CD4-positive, alpha-beta T cell treated with Interleukin-15 for 1 hour (primary cell): ENCODE measurements around the gene ZNF777.
"Not testable (repeated sequence)": the region's sequence is repeated elsewhere in the genome, so short reads cannot be mapped to it uniquely, and the experiment has no call there.

Source experiments
- DNase-seq: peaks from one replicate; pipeline ENCODE4 v3.0.0-alpha.2; 2020

Gene ZNF777

GRCh38 chr7:149448961-149449360 lies 11.9 kb downstream of the ZNF777 start:
- no peak for DNase-seq

GRCh38 chr7:149446026-149446425 lies 14.8 kb downstream of the ZNF777 start:
- not testable (repeated sequence) for DNase-seq

GRCh38 chr7:149444287-149444686 lies 16.6 kb downstream of the ZNF777 start:
- no peak for DNase-seq

- no peak for DNase-seq
Observed at GRCh38 chr7:149443523-149443922, 17.3 kb downstream of the ZNF777 start.

GRCh38 chr7:149442924-149443323 lies 17.9 kb downstream of the ZNF777 start:
- no peak for DNase-seq

GRCh38 chr7:149440222-149440621 lies 20.6 kb downstream of the ZNF777 start:
- DNase-seq, result no peak

- no peak for DNase-seq
Observed at GRCh38 chr7:149436358-149436757, 24.5 kb downstream of the ZNF777 start.

- no peak for DNase-seq
Observed at GRCh38 chr7:149433124-149433523, 27.7 kb downstream of the ZNF777 start.

- no peak for DNase-seq
Observed at GRCh38 chr7:149432121-149432691, 28.7 kb downstream of the ZNF777 start.

- DNase-seq, result no peak
Observed at GRCh38 chr7:149431486-149432120, 29.3 kb downstream of the ZNF777 start.

GRCh38 chr7:149430192-149430591 lies 30.7 kb downstream of the ZNF777 start:
- DNase-seq, result no peak

GRCh38 chr7:149427893-149428292 lies 33.0 kb downstream of the ZNF777 start:
- no peak for DNase-seq

GRCh38 chr7:149427096-149427680 lies 33.7 kb downstream of the ZNF777 start:
- DNase-seq, result no peak

- DNase-seq, result no peak
Observed at GRCh38 chr7:149423449-149424110, 37.3 kb downstream of the ZNF777 start.

GRCh38 chr7:149422914-149423301 lies 38.0 kb downstream of the ZNF777 start:
- DNase-seq, result peak; percentile 18

- peak; percentile 79 for DNase-seq
Observed at GRCh38 chr7:149422162-149422913, 38.5 kb downstream of the ZNF777 start.

GRCh38 chr7:149420006-149420405 lies 40.9 kb downstream of the ZNF777 start:
- DNase-seq, result no peak

GRCh38 chr7:149415391-149416071 lies 45.3 kb downstream of the ZNF777 start:
- DNase-seq, result no peak

GRCh38 chr7:149414745-149415390 lies 46.0 kb downstream of the ZNF777 start:
- DNase-seq, result peak; percentile 38

GRCh38 chr7:149414171-149414570 lies 46.7 kb downstream of the ZNF777 start:
- no peak for DNase-seq

- not testable (repeated sequence) for DNase-seq
Observed at GRCh38 chr7:149413083-149413482, 47.8 kb downstream of the ZNF777 start.

- no peak for DNase-seq
Observed at GRCh38 chr7:149409895-149410294, 51.0 kb downstream of the ZNF777 start.
